A673 (cell line): ENCODE data around the gene PSTPIP1.

Experiments
- EZH2 ChIP-seq: fragments of 200-600 bp; sonication (generic); IDR thresholded peaks from 2 replicates; pipeline ENCODE4 v1.6.1; 2017; ENCODE audit warnings: borderline replicate concordance, low read depth, mild to moderate bottlenecking, mixed read lengths, antibody characterized with exemption, low read length; ENCODE audit not compliant: poor library complexity, severe bottlenecking
- TF ChIP-seq, protein P1 (sequence below): fragments of 300-800, 200-600 bp; sonication (generic); conservative IDR thresholded peaks from 2 replicates; pipeline ENCODE4 v1.5.1; 2017; ENCODE audit warnings: low read depth, mild to moderate bottlenecking, antibody characterized with exemption, low read length, moderate library complexity, mixed read lengths

DNA sequence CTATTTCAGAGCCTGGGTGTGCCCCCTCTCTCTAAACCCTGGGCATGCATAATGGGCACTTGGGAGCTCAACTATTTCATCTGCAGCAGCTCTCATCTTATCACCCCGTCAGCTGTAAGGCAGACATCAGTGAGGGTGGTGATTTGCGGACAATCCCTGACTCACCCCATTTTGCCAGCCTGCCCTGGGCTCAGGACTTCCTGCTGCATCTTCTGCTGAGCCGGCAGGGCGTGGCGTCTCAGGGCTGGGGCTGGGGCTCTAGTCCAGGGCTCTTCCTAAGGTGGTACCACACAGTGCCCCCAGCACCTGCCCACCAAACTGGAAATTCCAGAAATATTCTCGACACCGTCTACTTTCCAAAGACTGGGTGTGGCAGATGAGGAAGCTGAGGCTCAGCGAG, 925 bp upstream of the PSTPIP1 start:
- TF ChIP-seq EZH2: no peak
- TF ChIP-seq, protein P1, sequence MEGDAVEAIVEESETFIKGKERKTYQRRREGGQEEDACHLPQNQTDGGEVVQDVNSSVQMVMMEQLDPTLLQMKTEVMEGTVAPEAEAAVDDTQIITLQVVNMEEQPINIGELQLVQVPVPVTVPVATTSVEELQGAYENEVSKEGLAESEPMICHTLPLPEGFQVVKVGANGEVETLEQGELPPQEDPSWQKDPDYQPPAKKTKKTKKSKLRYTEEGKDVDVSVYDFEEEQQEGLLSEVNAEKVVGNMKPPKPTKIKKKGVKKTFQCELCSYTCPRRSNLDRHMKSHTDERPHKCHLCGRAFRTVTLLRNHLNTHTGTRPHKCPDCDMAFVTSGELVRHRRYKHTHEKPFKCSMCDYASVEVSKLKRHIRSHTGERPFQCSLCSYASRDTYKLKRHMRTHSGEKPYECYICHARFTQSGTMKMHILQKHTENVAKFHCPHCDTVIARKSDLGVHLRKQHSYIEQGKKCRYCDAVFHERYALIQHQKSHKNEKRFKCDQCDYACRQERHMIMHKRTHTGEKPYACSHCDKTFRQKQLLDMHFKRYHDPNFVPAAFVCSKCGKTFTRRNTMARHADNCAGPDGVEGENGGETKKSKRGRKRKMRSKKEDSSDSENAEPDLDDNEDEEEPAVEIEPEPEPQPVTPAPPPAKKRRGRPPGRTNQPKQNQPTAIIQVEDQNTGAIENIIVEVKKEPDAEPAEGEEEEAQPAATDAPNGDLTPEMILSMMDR: no peak
